ENCODE results near the gene CSNK1D. TPM values are rescaled to one million over a fixed set of nuclear protein-coding genes. Genes with fewer than 3 reads are reported as not detected.
A peak's percentile ranks its signal among the peaks of the same experiment; 100 is the strongest.

Gene CSNK1D
- total RNA-seq, 6 experiments from 2014 or later = 116 to 128 (median 118) TPM

DNA sequence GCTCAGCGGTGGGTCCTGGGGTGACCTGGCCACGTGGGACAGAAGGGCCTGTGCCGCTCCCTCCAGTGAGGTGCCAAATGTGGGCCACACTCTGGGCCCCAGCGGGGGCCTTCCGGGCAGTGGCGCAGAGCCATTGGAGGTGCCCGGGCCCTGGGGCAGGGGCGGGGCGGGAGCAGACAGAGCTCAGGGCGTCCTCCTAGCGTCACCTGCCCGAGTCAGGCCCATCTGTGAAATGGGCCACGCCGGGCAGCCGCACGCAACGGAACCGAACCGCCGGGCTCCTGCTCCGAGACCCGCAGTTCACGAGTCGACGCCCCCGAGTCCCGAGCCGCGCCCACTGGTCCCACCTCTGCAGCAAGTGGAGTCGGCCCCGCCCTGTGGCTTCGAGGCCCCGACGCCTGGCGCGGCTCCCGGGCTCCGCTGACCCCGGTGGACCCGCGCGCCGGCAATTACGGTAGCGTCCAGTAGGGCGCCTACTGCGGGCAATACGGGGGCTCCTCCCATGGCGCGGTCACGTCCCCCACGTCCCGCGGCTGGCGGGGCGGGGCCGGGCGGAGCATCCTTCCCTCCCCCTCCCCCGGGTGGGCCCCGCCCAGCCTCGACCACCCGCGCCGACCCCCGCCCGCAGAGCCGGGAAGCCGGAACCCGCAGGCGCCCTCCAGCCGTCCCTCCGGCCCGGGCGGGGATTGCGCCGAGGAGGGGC lies 42.7 kb downstream of the CSNK1D start:
- 0 out of 2 replicates have a peak, but pooled peaks cover 6% of the 10 kb centered on the region for H3K4me1 Mint-ChIP-seq (ENCODE audit: low read depth)
- H3K27me3 Mint-ChIP-seq (ENCODE audit: insufficient read depth) = peaks cover 9% of the 10 kb centered on the region
- peaks cover 6% of the 10 kb centered on the region for H3K36me3 Mint-ChIP-seq (ENCODE audit: low read depth)
- H3K27ac Mint-ChIP-seq = 0 out of 2 replicates have a peak overlapping the region, but pooled peaks have one; percentile 94
- peak overlapping the region; percentile 99 for H3K4me3 Mint-ChIP-seq
- TF ChIP-seq, protein P1, sequence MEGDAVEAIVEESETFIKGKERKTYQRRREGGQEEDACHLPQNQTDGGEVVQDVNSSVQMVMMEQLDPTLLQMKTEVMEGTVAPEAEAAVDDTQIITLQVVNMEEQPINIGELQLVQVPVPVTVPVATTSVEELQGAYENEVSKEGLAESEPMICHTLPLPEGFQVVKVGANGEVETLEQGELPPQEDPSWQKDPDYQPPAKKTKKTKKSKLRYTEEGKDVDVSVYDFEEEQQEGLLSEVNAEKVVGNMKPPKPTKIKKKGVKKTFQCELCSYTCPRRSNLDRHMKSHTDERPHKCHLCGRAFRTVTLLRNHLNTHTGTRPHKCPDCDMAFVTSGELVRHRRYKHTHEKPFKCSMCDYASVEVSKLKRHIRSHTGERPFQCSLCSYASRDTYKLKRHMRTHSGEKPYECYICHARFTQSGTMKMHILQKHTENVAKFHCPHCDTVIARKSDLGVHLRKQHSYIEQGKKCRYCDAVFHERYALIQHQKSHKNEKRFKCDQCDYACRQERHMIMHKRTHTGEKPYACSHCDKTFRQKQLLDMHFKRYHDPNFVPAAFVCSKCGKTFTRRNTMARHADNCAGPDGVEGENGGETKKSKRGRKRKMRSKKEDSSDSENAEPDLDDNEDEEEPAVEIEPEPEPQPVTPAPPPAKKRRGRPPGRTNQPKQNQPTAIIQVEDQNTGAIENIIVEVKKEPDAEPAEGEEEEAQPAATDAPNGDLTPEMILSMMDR (IDR thresholded peaks at IDR 0.05) = peak; percentile 81
- peak; percentile 82 for DNase-seq
- no peaks in the 10 kb centered on the region for H3K9me3 Mint-ChIP-seq

DNA sequence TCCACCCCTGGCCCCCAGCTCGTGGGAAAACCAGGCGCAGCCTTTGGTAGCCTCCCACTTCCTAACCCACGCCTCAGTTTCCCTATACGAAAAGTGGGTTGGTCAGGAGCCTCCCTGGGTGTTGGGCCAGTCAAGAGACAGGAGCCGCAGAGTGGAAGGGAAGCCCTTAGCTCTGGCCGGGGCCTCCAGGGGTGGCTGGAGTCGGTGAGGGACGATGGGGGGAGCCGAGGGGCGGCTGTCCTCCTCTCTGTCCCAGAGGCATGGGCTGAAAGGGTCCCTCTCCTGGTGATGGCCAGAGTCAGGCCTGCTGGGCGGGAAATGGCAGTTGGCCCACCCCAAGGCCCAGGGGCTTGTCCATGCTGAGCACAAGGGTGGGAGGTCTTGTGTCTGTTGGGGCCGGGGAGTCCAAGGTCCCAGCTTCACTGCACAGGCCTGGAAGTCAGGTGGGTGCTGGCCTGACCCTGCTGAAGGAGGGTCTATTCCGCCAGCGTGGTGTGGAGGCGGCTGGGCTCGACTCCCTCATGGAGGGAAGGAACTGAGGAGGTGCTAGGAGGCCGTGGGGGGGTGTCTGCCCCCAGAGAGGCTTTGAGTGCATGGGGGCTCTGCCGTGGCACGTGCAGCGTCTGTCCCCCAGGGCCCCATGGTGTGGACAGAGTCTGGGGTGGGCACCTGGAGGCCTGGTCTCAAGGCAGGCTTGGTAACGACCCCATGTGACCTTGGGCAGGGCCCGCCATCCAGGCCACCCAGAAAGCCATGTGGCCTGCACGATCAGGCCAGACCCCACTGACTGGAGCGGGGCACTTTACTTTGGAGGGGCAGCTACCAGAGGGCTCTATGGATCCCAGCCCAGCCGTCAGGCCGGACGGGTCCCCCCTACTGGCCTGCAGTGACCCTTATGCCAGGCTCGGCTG lies 43.5 kb downstream of the CSNK1D start:
- Mint-ChIP-seq H3K36me3 (ENCODE audit: low read depth) (peaks cover 6% of the 10 kb centered on the region), H3K27me3 (ENCODE audit: insufficient read depth) (peaks cover 5% of the 10 kb centered on the region), H3K27ac (peak overlapping the region; percentile 94), H3K4me3 (peak overlapping the region; percentile 99), H3K4me1 (ENCODE audit: low read depth) (0 out of 2 replicates have a peak, but pooled peaks cover 2% of the 10 kb centered on the region), H3K9me3 (no peaks in the 10 kb centered on the region)
- TF ChIP-seq, protein P1 (IDR thresholded peaks at IDR 0.05) = no peak
- DNase-seq = no peak

DNA sequence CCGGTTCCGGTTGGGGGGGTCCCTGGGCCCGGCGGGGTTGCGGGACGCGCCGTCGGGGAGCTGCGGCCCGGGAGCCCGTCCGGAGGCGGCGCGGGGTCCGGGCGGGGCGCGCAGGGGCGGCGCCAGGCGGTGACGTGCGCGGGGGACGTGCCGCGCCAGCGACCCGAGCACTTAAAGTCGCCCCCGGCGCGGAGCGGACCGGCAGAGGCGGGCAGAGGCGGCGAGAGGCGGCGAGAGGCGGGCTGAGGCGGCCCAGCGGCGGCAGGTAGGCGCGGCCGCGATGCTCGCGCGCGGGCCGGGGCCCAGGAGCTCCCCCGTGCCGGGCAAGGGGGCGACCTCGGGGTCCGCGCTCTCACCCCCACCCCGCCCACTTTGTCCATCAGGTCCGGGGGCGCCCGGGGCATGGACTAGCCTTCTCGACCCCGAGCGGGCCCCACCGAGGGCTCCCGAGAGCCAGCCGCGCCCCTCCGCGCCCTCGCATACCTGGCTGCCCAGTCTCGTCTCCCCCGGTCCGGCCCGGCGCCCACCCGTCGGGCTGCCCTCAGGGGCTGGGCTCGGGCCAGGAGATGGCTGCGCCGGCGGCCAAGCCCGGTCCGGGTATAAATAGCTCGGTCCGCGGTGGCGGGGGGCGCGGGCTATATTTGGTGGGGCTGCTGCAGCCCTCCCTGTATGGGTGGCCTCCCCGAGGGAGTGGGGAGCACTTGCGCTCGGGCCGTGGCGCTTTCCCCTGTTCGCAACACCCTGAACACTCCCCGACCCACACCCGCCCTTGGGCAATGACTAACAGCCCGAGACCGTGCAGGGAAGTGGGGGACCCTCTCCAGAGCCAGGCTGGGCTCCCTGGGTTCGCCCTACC lies 44.4 kb downstream of the CSNK1D start, which contains the start of gene SLC16A3:
Gene SLC16A3 (plus strand): TSS at position 201 of the 856 bp plus-strand sequence. CDS start 6,967 bp downstream, outside the sequence.
- Mint-ChIP-seq H3K27ac (peak within 1 kb of the TSS; percentile 94), H3K27me3 (ENCODE audit: insufficient read depth) (peaks cover 3% of the 10 kb centered on the region; the same call in 1 of the 2 replicates), H3K4me3 (peak within 1 kb of the TSS; percentile 99), H3K9me3 (no peaks in the 10 kb centered on the region), H3K4me1 (ENCODE audit: low read depth) (no peaks in the 10 kb centered on the region), H3K36me3 (ENCODE audit: low read depth) (peaks cover 6% of the 10 kb centered on the region)
- TF ChIP-seq, protein P1 (IDR thresholded peaks at IDR 0.05) = no peak
- peak; percentile 63 for DNase-seq

DNA sequence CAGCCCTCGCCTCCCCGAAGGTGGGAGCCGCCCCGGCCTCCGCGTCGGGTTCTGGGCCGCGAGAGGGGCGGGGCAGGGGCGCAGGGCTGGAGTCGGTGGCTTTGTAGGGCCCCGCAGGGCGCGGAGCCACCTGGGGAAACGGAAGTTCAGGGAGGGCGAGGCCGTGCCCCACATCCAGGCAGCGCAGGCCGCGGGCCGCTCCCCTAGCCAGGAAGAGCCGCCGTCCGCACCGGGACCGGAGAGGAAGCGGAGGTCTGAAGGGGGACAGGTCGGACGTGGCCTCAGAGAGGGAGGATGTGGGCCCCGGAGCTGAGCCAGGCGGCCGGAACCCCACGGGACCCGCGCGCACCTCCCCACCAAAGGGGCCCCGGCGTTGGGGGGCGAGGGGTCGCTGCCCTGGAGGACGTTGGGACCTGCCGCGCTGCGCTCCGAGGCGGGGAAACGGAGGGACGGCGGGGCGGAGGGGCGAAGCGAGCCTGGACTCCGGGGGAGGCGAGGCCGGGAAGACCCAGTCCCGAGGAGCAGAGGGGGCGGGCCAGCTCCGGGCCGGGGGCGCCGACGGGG lies 45.1 kb downstream of the CSNK1D start:
- TF ChIP-seq, protein P1 (IDR thresholded peaks at IDR 0.05) = no peak
- Mint-ChIP-seq H3K4me1 (ENCODE audit: low read depth) (no peaks in the 10 kb centered on the region), H3K36me3 (ENCODE audit: low read depth) (peaks cover 6% of the 10 kb centered on the region), H3K27ac (peak overlapping the region; percentile 54; the same call in 1 of the 2 replicates), H3K27me3 (ENCODE audit: insufficient read depth) (peaks cover 3% of the 10 kb centered on the region), H3K4me3 (peak overlapping the region; percentile 26; the same call in 1 of the 2 replicates), H3K9me3 (no peaks in the 10 kb centered on the region)
- no peak for DNase-seq

Data from HFFc6 (cell line).